Activated CD8-positive, alpha-beta T cell treated with anti-CD3 and anti-CD28 coated beads, Interleukin-2, amount 10 ng/mL, durations not matched to agents 7 days and 5 days (primary cell): Measurements from ENCODE around the gene GBP2. TPM values are rescaled to one million over a fixed set of nuclear protein-coding genes. Genes with fewer than 3 reads are reported as not detected.
"Not testable (repeated sequence)": the region's sequence is repeated elsewhere in the genome, so short reads cannot be mapped to it uniquely, and the experiment has no call there.

Source experiments
- ATAC-seq: fragments of 150-1000 bp; cut with Tn5 transposase; one replicate; pipeline ENCODE4 v1.10.0; 2021; ENCODE audit warnings: moderate library complexity
- CTCF ChIA-PET: fragments of 350-600 bp; sonication (Branson Sonifier 250); formaldehyde crosslinking; loops from one replicate; lab custom pipeline; 2021; ENCODE audit warnings: antibody characterized with exemption; lab: Charles Lee
- POLR2A ChIA-PET: fragments of 350-600 bp; sonication (Branson Sonifier 250); formaldehyde crosslinking; loops from one replicate; lab custom pipeline; 2021; ENCODE audit warnings: antibody characterized with exemption; lab: Charles Lee
- DNase-seq: peaks from one replicate; pipeline ENCODE4 v3.0.0-alpha.2; 2020
- H3K27ac Mint-ChIP-seq: one replicate; pipeline ENCODE4 v1.8.0; 2021; ENCODE audit warnings: mild to moderate bottlenecking, mixed read lengths
- H3K27me3 Mint-ChIP-seq: one replicate; pipeline ENCODE4 v1.8.0; 2021; ENCODE audit warnings: low read depth, mixed read lengths
- H3K36me3 Mint-ChIP-seq: one replicate; pipeline ENCODE4 v1.8.0; 2021; ENCODE audit warnings: low read depth, mixed read lengths
- H3K4me1 Mint-ChIP-seq: one replicate; pipeline ENCODE4 v1.8.0; 2021; ENCODE audit warnings: low read depth, mixed read lengths
- H3K4me3 Mint-ChIP-seq: one replicate; pipeline ENCODE4 v1.8.0; 2021; ENCODE audit warnings: mild to moderate bottlenecking, mixed read lengths
- H3K9me3 Mint-ChIP-seq: one replicate; pipeline ENCODE4 v1.8.0; 2022; ENCODE audit warnings: mixed read lengths; ENCODE audit not compliant: insufficient read depth
- total RNA-seq, 2 experiments: library from RNA; stranded (reverse); gene quantifications; one replicate each; pipeline ENCODE4 v1.2.3, GENCODE V29; 2021

Gene GBP2
- total RNA-seq, 2 experiments from 2014 or later, result 95.8 to 97.4 TPM

GRCh38 chr1:89089962-89090361, 36.0 kb downstream of the GBP2 start:
- H3K9me3 Mint-ChIP-seq, result peaks cover 7% of the 10 kb centered on the region
- H3K27me3 Mint-ChIP-seq, result no peaks in the 10 kb centered on the region
- H3K27ac Mint-ChIP-seq, result no peak overlapping the region
- peaks cover 2% of the 10 kb centered on the region for H3K36me3 Mint-ChIP-seq
- ChIA-PET CTCF (interaction anchor here (0.7 kb wide), 1 partner anchor 269 kb away, joined by 5 read pairs; no protein-coding TSS in a partner anchor), POLR2A (no interaction called here)
- DNase-seq (no peak), ATAC-seq (no peak)
- H3K4me3 Mint-ChIP-seq, result no peak overlapping the region
- H3K4me1 Mint-ChIP-seq, result no peaks in the 10 kb centered on the region

- ChIA-PET POLR2A (no interaction called here), CTCF (no interaction called here)
- H3K36me3 Mint-ChIP-seq, result peaks cover 2% of the 10 kb centered on the region
- ATAC-seq, result no peak
- no peak for DNase-seq
- H3K27ac Mint-ChIP-seq, result no peak overlapping the region
- peaks cover 3% of the 10 kb centered on the region for H3K4me1 Mint-ChIP-seq
- no peak overlapping the region for H3K4me3 Mint-ChIP-seq
- H3K27me3 Mint-ChIP-seq, result no peaks in the 10 kb centered on the region
- H3K9me3 Mint-ChIP-seq, result peaks cover 2% of the 10 kb centered on the region
Measured at GRCh38 chr1:89088572-89088971, 37.3 kb downstream of the GBP2 start.

GRCh38 chr1:89087241-89087640, 38.7 kb downstream of the GBP2 start:
- no peak overlapping the region for H3K27ac Mint-ChIP-seq
- ATAC-seq (no peak), DNase-seq (no peak)
- no peak overlapping the region for H3K4me3 Mint-ChIP-seq
- H3K27me3 Mint-ChIP-seq, result no peaks in the 10 kb centered on the region
- POLR2A ChIA-PET, result no interaction called here
- CTCF ChIA-PET, result interaction anchor here (0.7 to 0.8 kb wide), 2 partner anchors 111 to 366 kb away, joined by 3 read pairs; partner anchors contain the start of gene GBP4
- no peaks in the 10 kb centered on the region for H3K9me3 Mint-ChIP-seq
- H3K4me1 Mint-ChIP-seq, result peaks cover 3% of the 10 kb centered on the region
- peaks cover 2% of the 10 kb centered on the region for H3K36me3 Mint-ChIP-seq

DNA sequence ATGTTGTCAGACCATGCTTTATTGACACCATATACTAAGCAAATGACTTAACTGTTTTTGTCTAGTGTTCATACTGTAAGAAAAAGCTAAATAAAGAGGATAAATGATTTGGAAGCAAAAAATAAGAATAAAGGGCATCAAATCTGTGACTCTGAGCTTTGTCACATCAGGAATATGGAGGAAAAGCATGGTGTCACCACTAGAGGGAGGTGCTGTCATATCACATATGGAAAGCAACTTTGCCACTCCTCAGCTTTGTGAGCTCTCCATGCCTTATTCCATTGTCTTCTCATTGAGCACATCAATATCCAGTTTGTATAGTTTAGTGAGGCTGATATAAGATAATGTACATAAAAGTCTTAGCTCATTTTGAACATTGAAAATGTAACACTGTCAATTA, 40.1 kb downstream of the GBP2 start:
- no peaks in the 10 kb centered on the region for H3K27me3 Mint-ChIP-seq
- peak; percentile 59 for DNase-seq
- no peak overlapping the region for H3K4me3 Mint-ChIP-seq
- no peak overlapping the region for H3K27ac Mint-ChIP-seq
- H3K4me1 Mint-ChIP-seq, result peaks cover 3% of the 10 kb centered on the region
- ChIA-PET CTCF (interaction anchor here (0.7 to 3.2 kb wide), 38 partner anchors 10 to 379 kb away, joined by 3 to 35 read pairs (median 4); partner anchors contain the start of genes GBP1, GBP3, GBP4 and GBP5), POLR2A (interaction anchor here (1.0 to 1.2 kb wide), 2 partner anchors 41 to 113 kb away, joined by 3 to 5 read pairs; partner anchors contain the start of gene GBP4)
- H3K36me3 Mint-ChIP-seq, result no peaks in the 10 kb centered on the region
- ATAC-seq, result peak; percentile 76
- no peaks in the 10 kb centered on the region for H3K9me3 Mint-ChIP-seq

DNA sequence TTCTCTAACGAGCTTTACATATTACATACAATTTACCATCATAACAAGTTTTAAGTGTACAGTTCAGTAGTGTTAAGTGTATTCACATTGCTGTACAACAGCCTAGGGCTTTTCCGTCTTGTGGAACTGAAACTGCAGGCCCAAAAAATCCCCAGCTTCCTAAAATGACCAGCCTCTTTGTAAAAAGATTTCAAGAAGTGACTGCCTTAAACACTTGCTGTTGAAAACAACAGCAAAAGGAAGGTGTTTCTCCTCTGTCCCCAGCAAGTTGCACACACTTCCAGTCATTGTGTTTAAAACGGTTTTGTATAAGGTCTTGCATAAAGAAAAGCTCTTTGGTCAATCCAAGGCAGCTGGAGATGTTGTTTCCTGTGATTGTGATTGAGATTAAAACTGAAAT, 44.9 kb downstream of the GBP2 start:
- no peak for ATAC-seq
- Mint-ChIP-seq H3K9me3 (peaks cover 9% of the 10 kb centered on the region), H3K4me1 (peaks cover 3% of the 10 kb centered on the region), H3K36me3 (peaks cover 14% of the 10 kb centered on the region), H3K27me3 (no peaks in the 10 kb centered on the region), H3K27ac (no peak overlapping the region), H3K4me3 (no peak overlapping the region)
- CTCF ChIA-PET, result interaction anchor here (1.0 to 1.9 kb wide), 3 partner anchors 81 to 374 kb away, joined by 3 to 4 read pairs (median 4); no protein-coding TSS in a partner anchor
- DNase-seq, result no peak
- POLR2A ChIA-PET, result interaction anchor here (0.6 kb wide), 1 partner anchor 93 kb away, joined by 3 read pairs; no protein-coding TSS in a partner anchor

DNA sequence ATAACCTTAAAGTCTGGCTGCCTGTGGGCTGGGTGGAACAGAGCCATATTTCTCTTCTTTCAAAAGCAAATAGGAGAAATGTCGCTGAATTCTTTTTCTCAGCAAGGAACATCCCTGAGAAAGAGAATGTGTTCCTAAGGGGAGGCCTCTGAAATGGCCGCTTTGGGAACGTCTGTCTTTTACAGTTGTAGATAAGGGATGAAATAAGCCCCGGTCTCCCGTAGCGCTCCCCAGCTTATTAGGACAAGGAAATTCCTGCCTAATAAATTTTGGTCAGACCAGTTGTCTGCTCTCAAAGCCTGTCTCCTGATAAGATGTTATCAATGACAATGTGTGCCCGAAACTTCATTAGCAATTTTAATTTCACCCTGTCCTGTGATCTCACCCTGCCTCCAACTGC, 45.8 kb downstream of the GBP2 start:
- peaks cover 17% of the 10 kb centered on the region for H3K36me3 Mint-ChIP-seq
- H3K4me3 Mint-ChIP-seq, POLR2A ChIA-PET, H3K4me1 Mint-ChIP-seq, H3K9me3 Mint-ChIP-seq, DNase-seq, H3K27me3 Mint-ChIP-seq, H3K27ac Mint-ChIP-seq, ATAC-seq: not testable (repeated sequence)
- CTCF ChIA-PET, result interaction anchor here (1.3 kb wide), 1 partner anchor 10 kb away, joined by 3 read pairs; no protein-coding TSS in a partner anchor

GRCh38 chr1:89072466-89073065, 53.3 kb downstream of the GBP2 start:
- H3K27me3 Mint-ChIP-seq, H3K27ac Mint-ChIP-seq, DNase-seq, H3K4me3 Mint-ChIP-seq, POLR2A ChIA-PET, ATAC-seq: not testable (repeated sequence)
- H3K9me3 Mint-ChIP-seq, result peaks cover 18% of the 10 kb centered on the region
- CTCF ChIA-PET, result interaction anchor here (2.4 kb wide), 1 partner anchor 8 kb away, joined by 12 read pairs; the partner anchor contains the start of gene GBP1
- peaks cover 22% of the 10 kb centered on the region for H3K36me3 Mint-ChIP-seq
- H3K4me1 Mint-ChIP-seq, result peaks cover 26% of the 10 kb centered on the region

GRCh38 chr1:89070509-89070908, 55.4 kb downstream of the GBP2 start:
- H3K27me3 Mint-ChIP-seq, result no peaks in the 10 kb centered on the region
- peaks cover 28% of the 10 kb centered on the region for H3K4me1 Mint-ChIP-seq
- no peak for DNase-seq
- H3K9me3 Mint-ChIP-seq, result peaks cover 18% of the 10 kb centered on the region
- peak overlapping the region; percentile 76 for H3K4me3 Mint-ChIP-seq
- H3K27ac Mint-ChIP-seq, result peak overlapping the region; percentile 86
- ATAC-seq, result peak; percentile 22
- ChIA-PET CTCF (interaction anchor here (0.9 to 3.6 kb wide), 8 partner anchors 9 to 295 kb away, joined by 3 to 23 read pairs (median 4); partner anchors contain the start of gene GBP3), POLR2A (interaction anchor here (1.2 to 2.8 kb wide), 4 partner anchors 54 to 202 kb away, joined by 3 to 14 read pairs (median 9); partner anchors contain the start of genes GBP4 and GBP5)
- peaks cover 18% of the 10 kb centered on the region for H3K36me3 Mint-ChIP-seq

GRCh38 chr1:89069951-89070350, 56.0 kb downstream of the GBP2 start:
- Mint-ChIP-seq H3K27me3 (no peaks in the 10 kb centered on the region), H3K36me3 (peaks cover 16% of the 10 kb centered on the region), H3K4me3 (peak overlapping the region; percentile 76), H3K9me3 (peaks cover 18% of the 10 kb centered on the region), H3K27ac (peak overlapping the region; percentile 86), H3K4me1 (peaks cover 31% of the 10 kb centered on the region)
- CTCF ChIA-PET, result interaction anchor here (0.9 to 3.6 kb wide), 8 partner anchors 10 to 295 kb away, joined by 3 to 23 read pairs (median 4); partner anchors contain the start of gene GBP3
- POLR2A ChIA-PET, result interaction anchor here (0.6 to 2.8 kb wide), 5 partner anchors 43 to 203 kb away, joined by 3 to 14 read pairs (median 8); partner anchors contain the start of genes GBP4 and GBP5
- no peak for DNase-seq
- no peak for ATAC-seq

GRCh38 chr1:89068291-89068690, 57.6 kb downstream of the GBP2 start:
- H3K36me3 Mint-ChIP-seq, result peaks cover 17% of the 10 kb centered on the region
- H3K9me3 Mint-ChIP-seq, result peaks cover 4% of the 10 kb centered on the region
- ATAC-seq, result no peak
- peak overlapping the region; percentile 43 for H3K27ac Mint-ChIP-seq
- no peak for DNase-seq
- no peaks in the 10 kb centered on the region for H3K27me3 Mint-ChIP-seq
- peaks cover 36% of the 10 kb centered on the region for H3K4me1 Mint-ChIP-seq
- H3K4me3 Mint-ChIP-seq, result no peak overlapping the region
- CTCF ChIA-PET, result no interaction called here
- POLR2A ChIA-PET, result interaction anchor here (1.0 to 2.8 kb wide), 5 partner anchors 47 to 218 kb away, joined by 3 to 14 read pairs (median 8); partner anchors contain the start of genes GBP4 and GBP5

- Mint-ChIP-seq H3K9me3 (no peaks in the 10 kb centered on the region), H3K4me1 (peaks cover 55% of the 10 kb centered on the region), H3K36me3 (peaks cover 43% of the 10 kb centered on the region), H3K27ac (peak within 1 kb of the TSS; percentile 90), H3K27me3 (no peaks in the 10 kb centered on the region), H3K4me3 (peak within 1 kb of the TSS; percentile 90)
- ATAC-seq (peak; percentile 82), DNase-seq (peak; percentile 43)
- CTCF ChIA-PET, result interaction anchor here (0.7 to 3.8 kb wide), 11 partner anchors 8 to 420 kb away, joined by 3 to 19 read pairs (median 5); partner anchors contain the start of genes GBP3 and GBP4
- POLR2A ChIA-PET, result interaction anchor here (0.7 to 1.9 kb wide), 9 partner anchors 17 to 207 kb away, joined by 3 to 17 read pairs (median 4); partner anchors contain the start of genes GBP2, GBP3, GBP4 and GBP5
Measured at GRCh38 chr1:89065079-89065868, 60.6 kb downstream of the GBP2 start, which contains the start of gene GBP1. Gene GBP1, minus strand, starts transcription at chr1:89065208. Its CDS starts 1,974 bp downstream, at chr1:89063234.
